Stomach (tissue), 9 donors: Measurements from ENCODE around the gene PRPF19. TPM values are rescaled to one million over a fixed set of nuclear protein-coding genes. Genes with fewer than 3 reads are reported as not detected.
A peak's percentile ranks its signal among the peaks of the same experiment; 100 is the strongest.

Experiments used
- DNase-seq, 2 donors: peaks; one replicate each; pipeline versions ENCODE4 v3.0.0 to v3.0.0-alpha.2; 2013 to 2019
- H3K27ac ChIP-seq, 5 donors: fragments of 200-600 bp in 4 of 5; sonication (generic) in 4 of 5; one replicate each; pipeline ENCODE4 v1.5.1; 2013 to 2019; ENCODE audit warnings: mild to moderate bottlenecking in 1 of 5, moderate library complexity in 1 of 5
- H3K27me3 ChIP-seq, 3 donors: fragments of 200-600 bp; sonication (generic); one replicate each; pipeline ENCODE4 v1.5.1; 2017 to 2019; ENCODE audit warnings: mixed run types in 1 of 3
- H3K36me3 ChIP-seq, 4 donors: fragments of 200-600 bp; sonication (generic); 1 replicate in 3 of 4; 2 replicates in 1 of 4; pipeline ENCODE4 v1.5.1; 2016 to 2019
- H3K4me1 ChIP-seq, 4 donors: fragments of 200-600 bp; sonication (generic); one replicate each; pipeline ENCODE4 v1.5.1; 2016 to 2019
- H3K4me3 ChIP-seq, 4 donors: fragments of 200-600 bp; sonication (generic) in 3 of 4; one replicate each; pipeline ENCODE4 v1.5.1; 2016 to 2019; ENCODE audit warnings: mild to moderate bottlenecking in 1 of 4
- H3K9me3 ChIP-seq, 4 donors: fragments of 200-600 bp; sonication (generic); one replicate each; pipeline ENCODE4 v1.5.1; 2016 to 2019
- EP300 ChIP-seq: sonication (generic); formaldehyde crosslinking; IDR thresholded peaks from one replicate; pipeline ENCODE4 v1.6.1; 2017; ENCODE audit warnings: antibody characterized with exemption
- POLR2A ChIP-seq, 4 donors: fragments of 450-650 bp; IDR thresholded peaks; one replicate each; pipeline ENCODE4 v1.6.1; 2016; ENCODE audit warnings: antibody characterized with exemption in 4 of 4, control low read depth in 2 of 4, mild to moderate bottlenecking in 1 of 4, moderate library complexity in 1 of 4
- POLR2AphosphoS5 ChIP-seq, 3 donors: sonication (generic); formaldehyde crosslinking; IDR thresholded peaks; one replicate each; pipeline ENCODE4 v1.6.1; 2016; ENCODE audit warnings: antibody characterized with exemption in 3 of 3
- WGBS, 5 donors: extraction: QIAGEN DNeasy Blood & Tissue Kit in 3 of 5; methylation state at CpG; one replicate each; pipeline versions ENCODE4 v1.1.5 to v1.1.7; 2013 to 2018; 5-methylcytosine and 5-hydroxymethylcytosine counted together
- intact Hi-C: fragments of 100-400 bp; cut with DNase I; formaldehyde crosslinking; loops from one replicate; pipeline ENCODE4 v1.15.1; 2023; ENCODE audit warnings: low total_unique reads
- polyA plus RNA-seq, 3 donors: library from polyadenylated mRNA; stranded (reverse); fragments of 200-250 nt; gene quantifications; one replicate each; pipeline ENCODE4 v1.2.3, GENCODE V29; 2013
- total RNA-seq, 5 donors: library from RNA; depleted of rRNA; stranded (reverse); fragments of >200 nt; gene quantifications; one replicate each; pipeline versions ENCODE4 v1.1.0 to v1.2.3, GENCODE V29; 2014 to 2016
- TF ChIP-seq, protein P1 (sequence below), 7 experiments: fragments of 450-650 bp in 4 of 7; fragments of 200-600 bp in 3 of 7; sonication (generic) in 3 of 7; IDR thresholded peaks; one replicate each; pipeline ENCODE4 v1.5.1; 2016 to 2019; ENCODE audit warnings: antibody characterized with exemption in 7 of 7, control low read depth in 2 of 7, mild to moderate bottlenecking in 1 of 7
- donor health status: healthy with polysubstance abuse.
- donor health status: Bipolar disorder and iron deficiency.
- donor health status: healthy.

The PRPF19 gene
- total and polyA plus RNA-seq, 8 donors = 3.5 to 86.1 (median 50.3) TPM

DNA sequence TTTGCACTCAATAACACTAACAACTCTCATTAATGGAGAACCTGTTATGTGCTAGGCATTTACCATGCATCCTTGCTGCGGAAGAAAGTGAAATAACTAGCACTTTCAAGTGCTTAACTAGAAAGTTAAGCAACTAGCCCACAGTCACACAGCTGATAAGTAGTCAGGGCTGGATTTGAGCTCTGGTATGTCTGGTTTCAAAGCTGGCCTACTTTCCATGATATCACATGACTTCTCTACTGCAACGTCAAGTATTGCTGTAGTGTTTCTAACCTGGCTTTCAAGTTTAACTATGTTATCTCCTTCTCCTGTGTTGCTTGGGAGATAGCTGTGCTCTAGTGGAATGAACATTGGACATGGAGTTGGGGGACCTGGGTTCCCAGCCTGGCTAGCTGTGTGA lies 33.5 kb upstream of the PRPF19 start:
- no peak overlapping the region for H3K4me3 ChIP-seq
- H3K27me3 ChIP-seq = no peaks in the 10 kb centered on the region
- 17 to 51% (median 39%) methylated on average over 2 of the region's 2 CpGs for WGBS, 5 donors
- TF ChIP-seq EP300 = no peak
- TF ChIP-seq, protein P1, sequence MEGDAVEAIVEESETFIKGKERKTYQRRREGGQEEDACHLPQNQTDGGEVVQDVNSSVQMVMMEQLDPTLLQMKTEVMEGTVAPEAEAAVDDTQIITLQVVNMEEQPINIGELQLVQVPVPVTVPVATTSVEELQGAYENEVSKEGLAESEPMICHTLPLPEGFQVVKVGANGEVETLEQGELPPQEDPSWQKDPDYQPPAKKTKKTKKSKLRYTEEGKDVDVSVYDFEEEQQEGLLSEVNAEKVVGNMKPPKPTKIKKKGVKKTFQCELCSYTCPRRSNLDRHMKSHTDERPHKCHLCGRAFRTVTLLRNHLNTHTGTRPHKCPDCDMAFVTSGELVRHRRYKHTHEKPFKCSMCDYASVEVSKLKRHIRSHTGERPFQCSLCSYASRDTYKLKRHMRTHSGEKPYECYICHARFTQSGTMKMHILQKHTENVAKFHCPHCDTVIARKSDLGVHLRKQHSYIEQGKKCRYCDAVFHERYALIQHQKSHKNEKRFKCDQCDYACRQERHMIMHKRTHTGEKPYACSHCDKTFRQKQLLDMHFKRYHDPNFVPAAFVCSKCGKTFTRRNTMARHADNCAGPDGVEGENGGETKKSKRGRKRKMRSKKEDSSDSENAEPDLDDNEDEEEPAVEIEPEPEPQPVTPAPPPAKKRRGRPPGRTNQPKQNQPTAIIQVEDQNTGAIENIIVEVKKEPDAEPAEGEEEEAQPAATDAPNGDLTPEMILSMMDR (IDR thresholded peaks at IDR 0.05) = no peak
- TF ChIP-seq POLR2AphosphoS5 (IDR thresholded peaks at IDR 0.05) = peak in 1 of 3 donors; percentile 37
- no peak for TF ChIP-seq POLR2A (IDR thresholded peaks at IDR 0.05)
- H3K36me3 ChIP-seq = peaks cover 12 to 91% (median 84%) of the 10 kb centered on the region in 4 donors
- peak in 1 of 2 donors; percentile 64 for DNase-seq
- H3K4me1 ChIP-seq = peaks cover 19 to 45% (median 36%) of the 10 kb centered on the region in 4 donors
- intact Hi-C loops = no loop called here
- H3K9me3 ChIP-seq = no peaks in the 10 kb centered on the region
- peak overlapping the region in 3 of 5 donors; percentile 7 to 62 (median 37) for H3K27ac ChIP-seq

DNA sequence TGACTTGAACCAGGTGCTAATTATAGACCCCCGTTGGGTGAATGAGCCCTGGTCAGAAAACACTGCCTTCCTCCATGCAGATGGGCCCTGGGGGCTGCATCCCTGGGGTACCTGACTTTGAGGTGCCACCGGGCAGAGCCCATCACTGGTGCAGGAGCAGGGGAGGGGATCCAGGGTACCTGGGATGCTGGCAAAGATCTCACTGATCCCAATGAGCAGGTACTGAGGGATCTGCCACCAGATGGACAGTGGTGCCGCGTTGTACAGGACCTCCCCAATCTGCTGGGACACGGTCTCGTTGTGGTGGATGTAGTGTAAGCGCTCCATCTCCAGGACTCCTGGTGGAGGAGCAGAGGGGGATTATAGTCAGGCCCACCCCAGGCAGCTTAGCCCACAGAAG lies 32.9 kb upstream of the PRPF19 start:
- 90 to 96% (median 94%) methylated on average over 3 to 7 of the region's 7 CpGs for WGBS, 5 donors
- intact Hi-C loops = no loop called here
- TF ChIP-seq POLR2A (IDR thresholded peaks at IDR 0.05) (no peak), POLR2AphosphoS5 (IDR thresholded peaks at IDR 0.05) (no peak), EP300 (no peak)
- TF ChIP-seq, protein P1 (IDR thresholded peaks at IDR 0.05) = no peak
- no peaks in the 10 kb centered on the region for H3K27me3 ChIP-seq
- no peak for DNase-seq
- peaks cover 19 to 41% (median 36%) of the 10 kb centered on the region in 4 donors for H3K4me1 ChIP-seq
- H3K36me3 ChIP-seq = peaks cover 12 to 86% (median 79%) of the 10 kb centered on the region in 4 donors
- H3K9me3 ChIP-seq = no peaks in the 10 kb centered on the region
- H3K27ac ChIP-seq = peak overlapping the region in 2 of 5 donors; percentile 37 to 62
- no peak overlapping the region for H3K4me3 ChIP-seq

DNA sequence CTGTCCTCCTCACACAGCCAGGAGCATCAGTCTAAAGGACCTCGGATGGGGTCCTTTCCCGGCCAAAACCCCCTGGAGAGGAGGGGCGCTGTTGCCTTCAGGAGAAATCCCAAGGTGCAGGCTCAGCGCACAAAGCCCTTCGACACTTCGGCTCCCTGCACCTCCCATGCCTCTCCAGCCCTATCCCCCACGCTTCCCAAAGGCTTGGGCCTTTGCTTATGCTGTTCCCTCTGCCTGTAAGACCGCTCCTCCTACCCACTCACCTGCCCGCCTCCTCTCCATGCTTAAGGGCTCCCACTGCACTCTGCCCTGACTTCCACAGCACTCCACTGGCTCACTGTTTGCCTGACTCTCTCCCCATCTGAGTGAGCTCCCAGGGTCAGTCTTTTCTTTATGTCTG lies 32.1 kb upstream of the PRPF19 start:
- Histone ChIP-seq H3K9me3 (no peaks in the 10 kb centered on the region), H3K4me1 (peaks cover 18 to 38% (median 31%) of the 10 kb centered on the region in 4 donors), H3K27ac (peak overlapping the region in 2 of 5 donors; percentile 37 to 62), H3K36me3 (peaks cover 12 to 78% (median 74%) of the 10 kb centered on the region in 4 donors), H3K27me3 (no peaks in the 10 kb centered on the region), H3K4me3 (no peak overlapping the region)
- no peak for DNase-seq
- TF ChIP-seq POLR2AphosphoS5 (IDR thresholded peaks at IDR 0.05) (no peak), POLR2A (IDR thresholded peaks at IDR 0.05) (no peak), EP300 (no peak)
- TF ChIP-seq, protein P1 (IDR thresholded peaks at IDR 0.05) = no peak
- 90 to 94% (median 91%) methylated on average over 9 of the region's 9 CpGs for WGBS, 5 donors
- intact Hi-C loops = no loop called here

- Histone ChIP-seq H3K9me3 (no peaks in the 10 kb centered on the region), H3K27me3 (no peaks in the 10 kb centered on the region), H3K27ac (peak overlapping the region in 1 of 5 donors; percentile 22), H3K36me3 (peaks cover 12 to 71% (median 70%) of the 10 kb centered on the region in 4 donors), H3K4me1 (peaks cover 11 to 31% (median 25%) of the 10 kb centered on the region in 4 donors), H3K4me3 (no peak overlapping the region)
- TF ChIP-seq, protein P1 (IDR thresholded peaks at IDR 0.05) = no peak
- TF ChIP-seq POLR2A (IDR thresholded peaks at IDR 0.05) (no peak), POLR2AphosphoS5 (IDR thresholded peaks at IDR 0.05) (no peak), EP300 (no peak)
- WGBS, 5 donors = 90 to 98% (median 94%) methylated on average over 3 to 8 of the region's 8 CpGs
- intact Hi-C loops = no loop called here
- no peak for DNase-seq
These were observed 31.4 kb upstream of the PRPF19 start for GRCh38 chr11:60937811-60938210.
